GM12891 (cell line): Measurements from ENCODE around the gene OBP2B.

ENCODE experiments used
- POLR2AphosphoS5 ChIP-seq: IDR thresholded peaks from 2 replicates; pipeline ENCODE4 v1.6.1; 2011; ENCODE audit warnings: low read depth, low read length, control low read depth
- SPI1 ChIP-seq: IDR thresholded peaks from 2 replicates; pipeline ENCODE4 v1.6.1; 2011; ENCODE audit warnings: low read depth, low read length, control low read depth

- TF ChIP-seq SPI1 (no peak), POLR2AphosphoS5 (no peak)
Measured at GRCh38 chr9:133194597-133194996, 14.5 kb downstream of the OBP2B start.
